Measurements from ENCODE around the gene CTNNA1.

The CTNNA1 gene

DNA sequence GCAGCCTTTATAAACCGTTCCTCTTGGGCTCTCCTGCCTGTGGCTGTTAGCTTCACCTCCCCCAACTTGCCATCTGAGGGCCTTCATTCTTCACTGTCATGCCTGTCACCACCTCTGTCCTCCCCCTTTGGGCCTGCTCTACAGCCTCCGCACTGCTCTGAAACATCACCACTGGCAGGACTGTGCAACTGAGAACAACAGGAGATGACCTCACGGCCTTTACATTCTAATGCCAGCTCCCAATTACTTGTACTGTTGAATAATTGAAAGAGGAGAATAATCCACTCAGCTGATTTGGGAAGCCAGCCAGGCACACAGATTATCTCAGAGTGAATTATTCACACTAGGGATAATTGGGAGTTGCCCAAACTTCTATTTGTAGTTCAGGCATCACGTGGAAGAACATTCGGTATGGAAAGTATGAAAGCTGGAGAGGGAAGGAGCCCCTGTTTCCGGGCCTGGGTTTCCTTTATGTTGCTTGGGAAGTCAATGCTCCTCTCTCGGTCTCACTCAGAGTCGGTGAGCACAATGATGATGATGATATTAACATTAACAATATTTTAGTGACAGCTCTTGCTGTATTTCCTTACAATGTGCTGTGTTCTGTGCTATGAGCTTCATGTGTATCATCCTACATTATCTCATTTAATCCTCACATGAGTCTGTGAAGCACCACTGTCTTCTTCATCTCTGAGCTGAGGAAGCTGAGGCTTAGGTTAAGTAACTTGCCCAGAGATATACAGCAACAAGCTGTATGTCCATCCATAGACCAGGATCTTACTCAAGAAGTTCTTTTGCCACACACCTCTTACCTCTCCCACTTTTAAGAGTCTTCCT, 221.2 kb downstream of the CTNNA1 start:
- DNase-seq: no peak

DNA sequence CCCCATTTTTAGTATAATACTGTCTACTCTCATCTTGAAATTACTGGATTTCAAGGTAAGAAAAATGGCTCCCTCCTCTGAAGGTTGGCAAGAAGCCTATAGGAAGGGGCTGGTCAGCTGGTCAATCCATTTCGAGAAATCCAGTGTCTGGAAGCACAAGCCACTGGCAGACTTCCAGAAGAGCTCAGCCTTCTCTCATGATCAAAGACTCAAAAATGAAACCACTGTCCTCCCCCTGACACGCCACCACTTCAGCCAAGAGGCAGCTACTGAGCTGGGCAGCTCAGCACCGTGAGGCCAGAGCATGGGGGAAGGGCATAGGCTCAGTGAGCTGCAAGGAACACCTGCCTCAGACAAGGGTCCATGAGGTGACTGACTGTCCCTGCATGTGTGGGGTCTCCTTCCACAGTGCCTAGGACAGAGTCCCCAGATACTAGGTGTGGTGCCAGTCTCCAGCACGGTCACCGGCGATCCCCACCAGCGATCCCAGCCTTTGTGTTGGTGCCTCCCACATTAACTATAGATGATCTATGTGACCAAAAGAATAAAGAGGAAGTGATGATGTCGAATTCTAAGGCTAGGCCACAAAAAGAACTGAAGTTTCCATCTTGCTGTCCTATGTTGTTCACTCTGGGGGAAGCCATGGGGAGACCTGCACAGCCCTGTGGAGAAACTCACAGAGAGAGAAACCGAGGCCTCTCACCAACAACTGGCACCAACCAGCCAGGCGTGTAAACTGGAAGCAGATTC, 222.0 kb downstream of the CTNNA1 start:
- no peak for DNase-seq

DNA sequence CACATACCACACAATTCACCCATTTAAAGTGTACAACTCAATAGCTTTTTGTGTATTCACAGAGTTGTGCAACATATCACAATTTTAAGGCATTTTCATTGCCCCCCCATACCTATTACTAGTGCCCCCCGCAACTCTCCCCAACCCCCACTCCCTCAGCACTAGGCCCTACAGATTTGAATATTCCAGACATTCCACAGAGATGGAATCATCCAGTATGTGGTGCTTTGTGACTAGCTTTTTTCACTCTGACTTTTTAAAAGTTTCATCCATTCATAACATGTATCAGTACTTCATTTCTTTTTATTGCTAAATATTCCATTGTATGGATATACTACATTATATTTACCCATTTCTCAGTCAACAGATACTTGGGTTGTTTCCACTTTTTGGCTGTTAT, 224.9 kb downstream of the CTNNA1 start:
- DNase-seq: no peak

DNA sequence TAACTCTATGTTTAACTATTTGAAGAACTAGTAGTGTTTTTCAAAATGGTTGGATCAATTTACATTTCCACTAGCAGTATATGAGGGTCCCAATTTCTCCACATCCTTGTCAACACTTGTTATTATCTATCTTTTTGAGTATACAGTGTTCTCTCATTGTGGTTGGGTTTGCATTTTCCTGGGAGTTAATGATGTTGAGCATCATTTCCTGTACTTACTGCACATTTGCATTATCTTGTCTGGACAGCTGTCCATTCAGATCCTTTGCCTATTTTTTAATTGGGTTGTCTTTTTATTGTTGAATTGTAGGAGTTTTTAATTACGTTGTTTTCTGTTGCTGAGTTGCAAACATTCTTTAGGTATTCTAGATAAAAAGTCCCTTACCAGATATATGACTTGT, 225.4 kb downstream of the CTNNA1 start:
- no peak for DNase-seq

DNA sequence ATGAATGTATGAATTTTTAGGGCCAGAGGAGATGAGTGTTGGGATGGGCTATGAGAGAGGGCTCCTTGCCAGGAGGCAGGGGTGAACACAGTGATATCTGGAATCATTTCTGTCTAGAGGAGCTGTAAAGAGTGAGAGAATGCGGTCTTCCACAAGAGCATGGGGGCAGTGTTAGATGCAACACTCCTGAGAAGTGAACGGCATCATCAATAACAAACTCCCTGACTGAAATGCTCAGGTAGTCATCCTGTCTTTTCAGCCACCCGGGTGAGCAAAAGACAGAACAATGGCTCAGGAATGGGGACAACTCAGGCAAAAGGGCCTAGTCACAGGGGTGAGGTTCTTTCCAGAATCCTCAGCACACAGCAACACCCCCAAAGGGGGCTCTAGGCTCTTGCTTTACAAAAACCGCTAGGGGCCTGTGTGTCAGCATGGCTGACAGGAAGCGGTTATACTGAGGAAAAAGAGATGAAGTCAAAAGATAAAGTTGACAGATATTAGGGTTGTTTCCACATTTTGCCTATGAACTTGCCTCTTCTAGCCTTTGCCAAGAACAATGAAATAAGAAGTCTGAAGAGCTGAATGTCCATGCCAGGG, 226.6 kb downstream of the CTNNA1 start:
- DNase-seq: no peak

DNA sequence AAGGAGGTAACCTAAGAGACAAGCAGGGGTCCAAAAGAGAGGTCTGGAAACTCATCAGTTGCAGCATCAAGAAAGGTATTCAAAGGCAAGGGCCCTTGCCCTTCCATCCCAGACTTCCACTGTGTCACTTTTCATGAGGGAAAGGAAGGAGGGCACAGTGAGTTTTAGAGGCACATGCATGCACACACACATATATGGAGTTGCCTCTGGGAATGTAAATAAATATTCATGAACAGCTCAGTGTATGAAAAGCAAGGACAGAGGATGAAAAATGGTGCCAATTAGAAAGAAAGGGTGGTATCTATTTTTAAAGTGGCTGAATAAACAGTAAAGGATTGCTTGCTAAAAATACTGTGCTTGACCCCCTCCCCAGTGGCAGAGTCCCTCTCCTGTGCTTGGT, 227.2 kb downstream of the CTNNA1 start:
- DNase-seq: no peak

DNA sequence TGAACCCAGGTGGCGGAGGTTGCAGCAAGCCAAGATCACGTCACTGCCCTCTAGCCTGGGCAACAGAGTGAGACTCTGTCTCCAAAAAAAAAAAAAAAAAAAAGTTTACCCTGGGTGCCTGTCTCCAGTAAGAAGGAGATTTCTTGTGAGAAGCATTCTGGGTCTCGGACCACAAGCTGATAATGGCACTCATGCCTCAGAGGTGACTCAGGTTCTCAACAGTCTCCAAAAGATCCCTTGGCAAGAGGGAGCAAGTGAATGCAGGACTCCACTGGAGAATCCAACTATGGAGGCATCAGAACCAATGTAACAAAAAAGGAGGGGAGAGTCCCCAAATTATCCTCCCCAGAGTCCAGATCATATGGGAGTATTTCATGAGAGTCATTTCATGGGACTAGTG, 227.9 kb downstream of the CTNNA1 start:
- DNase-seq: no peak

DNA sequence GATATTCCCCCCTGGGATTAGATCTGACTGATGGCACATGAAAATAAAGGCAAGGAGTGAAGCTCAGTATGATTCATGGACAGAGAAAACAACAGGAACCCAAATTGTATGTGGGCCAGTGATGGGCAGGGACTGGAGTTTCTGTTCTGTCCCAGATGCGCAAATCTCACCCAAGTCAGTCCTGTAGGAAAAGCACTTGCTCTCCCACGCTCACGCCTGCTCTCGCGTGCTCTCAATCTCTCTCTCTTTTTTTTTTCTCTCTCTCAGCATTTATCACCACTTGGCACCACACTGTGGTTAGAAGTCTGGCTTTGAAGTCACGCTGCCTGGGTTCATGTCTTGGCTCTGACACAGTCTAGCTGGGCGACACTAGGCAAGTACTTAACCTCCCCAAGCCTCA, 228.4 kb downstream of the CTNNA1 start:
- DNase-seq: no peak

DNA sequence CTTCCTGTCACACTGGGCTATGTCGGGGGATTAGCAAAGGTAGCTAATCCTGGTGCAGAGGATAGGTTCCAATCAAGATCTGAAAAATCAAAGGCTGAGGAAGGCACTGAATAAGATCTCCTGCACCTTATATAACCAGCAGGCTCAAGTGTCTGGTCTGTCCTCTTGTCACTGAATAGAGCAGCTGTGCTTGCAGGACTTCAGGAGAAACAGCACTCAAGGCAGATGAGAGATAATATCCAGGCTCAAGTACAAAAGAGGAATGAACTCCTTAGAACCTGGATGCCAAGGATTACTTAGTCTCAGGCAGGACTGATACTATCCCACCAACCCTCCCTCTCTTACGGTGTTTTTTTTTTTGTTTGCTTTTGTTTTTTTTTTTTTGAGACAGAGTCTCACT, 230.8 kb downstream of the CTNNA1 start:
- no peak for DNase-seq
